Nephron progenitor cell (in vitro differentiated cells): Measurements from ENCODE around the gene PRRX2.

Source experiments
- DNase-seq: peaks from one replicate; pipeline ENCODE4 v3.0.0; 2021
- H3K27ac Mint-ChIP-seq: 2 replicates; pipeline ENCODE4 v1.8.0; 2021; ENCODE audit warnings: mild to moderate bottlenecking, moderate library complexity, mixed read lengths
- H3K27me3 Mint-ChIP-seq: 2 replicates; pipeline ENCODE4 v1.8.0; 2021; ENCODE audit warnings: mild to moderate bottlenecking, low read depth, mixed read lengths; ENCODE audit not compliant: poor library complexity
- H3K36me3 Mint-ChIP-seq: 2 replicates; pipeline ENCODE4 v1.8.0; 2021; ENCODE audit warnings: low read depth, mixed read lengths
- H3K4me1 Mint-ChIP-seq: 2 replicates; pipeline ENCODE4 v1.8.0; 2021; ENCODE audit warnings: mixed read lengths
- H3K4me3 Mint-ChIP-seq: 2 replicates; pipeline ENCODE4 v1.8.0; 2021; ENCODE audit warnings: mild to moderate bottlenecking, moderate library complexity, mixed read lengths
- H3K9me3 Mint-ChIP-seq: 2 replicates; pipeline ENCODE4 v1.8.0; 2021; ENCODE audit warnings: mild to moderate bottlenecking, moderate library complexity, mixed read lengths
- TF ChIP-seq, protein P1 (sequence below): fragments of 200-600 bp; sonication (generic); IDR thresholded peaks from 2 replicates; pipeline ENCODE4 v1.5.0; 2021; ENCODE audit warnings: antibody characterized with exemption

Gene PRRX2

DNA sequence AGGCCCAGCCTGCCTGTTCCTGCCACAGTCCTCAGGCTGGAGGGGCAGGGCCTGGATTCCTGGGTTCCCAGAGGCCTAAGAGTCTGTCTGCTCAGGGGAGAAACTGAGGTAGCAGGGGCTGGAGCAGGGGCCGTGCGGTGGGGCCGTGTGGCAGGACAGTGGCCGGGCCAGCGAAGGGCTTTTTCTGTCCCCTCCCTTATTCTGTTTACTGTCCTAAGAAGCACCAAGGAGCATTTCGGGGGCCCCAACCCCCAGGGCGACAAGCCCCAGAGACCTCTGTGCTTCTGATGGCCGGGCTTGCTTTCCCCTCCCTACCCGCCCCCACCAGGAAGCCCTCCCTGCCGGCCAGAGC, 16.7 kb upstream of the PRRX2 start:
- no peak overlapping the region for H3K4me3 Mint-ChIP-seq
- H3K27me3 Mint-ChIP-seq: no peaks in the 10 kb centered on the region
- peaks cover 79% of the 10 kb centered on the region for H3K4me1 Mint-ChIP-seq
- no peak for DNase-seq
- no peaks in the 10 kb centered on the region for H3K36me3 Mint-ChIP-seq
- TF ChIP-seq, protein P1, sequence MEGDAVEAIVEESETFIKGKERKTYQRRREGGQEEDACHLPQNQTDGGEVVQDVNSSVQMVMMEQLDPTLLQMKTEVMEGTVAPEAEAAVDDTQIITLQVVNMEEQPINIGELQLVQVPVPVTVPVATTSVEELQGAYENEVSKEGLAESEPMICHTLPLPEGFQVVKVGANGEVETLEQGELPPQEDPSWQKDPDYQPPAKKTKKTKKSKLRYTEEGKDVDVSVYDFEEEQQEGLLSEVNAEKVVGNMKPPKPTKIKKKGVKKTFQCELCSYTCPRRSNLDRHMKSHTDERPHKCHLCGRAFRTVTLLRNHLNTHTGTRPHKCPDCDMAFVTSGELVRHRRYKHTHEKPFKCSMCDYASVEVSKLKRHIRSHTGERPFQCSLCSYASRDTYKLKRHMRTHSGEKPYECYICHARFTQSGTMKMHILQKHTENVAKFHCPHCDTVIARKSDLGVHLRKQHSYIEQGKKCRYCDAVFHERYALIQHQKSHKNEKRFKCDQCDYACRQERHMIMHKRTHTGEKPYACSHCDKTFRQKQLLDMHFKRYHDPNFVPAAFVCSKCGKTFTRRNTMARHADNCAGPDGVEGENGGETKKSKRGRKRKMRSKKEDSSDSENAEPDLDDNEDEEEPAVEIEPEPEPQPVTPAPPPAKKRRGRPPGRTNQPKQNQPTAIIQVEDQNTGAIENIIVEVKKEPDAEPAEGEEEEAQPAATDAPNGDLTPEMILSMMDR: no peak
- peaks cover 4% of the 10 kb centered on the region for H3K9me3 Mint-ChIP-seq
- no peak overlapping the region for H3K27ac Mint-ChIP-seq

DNA sequence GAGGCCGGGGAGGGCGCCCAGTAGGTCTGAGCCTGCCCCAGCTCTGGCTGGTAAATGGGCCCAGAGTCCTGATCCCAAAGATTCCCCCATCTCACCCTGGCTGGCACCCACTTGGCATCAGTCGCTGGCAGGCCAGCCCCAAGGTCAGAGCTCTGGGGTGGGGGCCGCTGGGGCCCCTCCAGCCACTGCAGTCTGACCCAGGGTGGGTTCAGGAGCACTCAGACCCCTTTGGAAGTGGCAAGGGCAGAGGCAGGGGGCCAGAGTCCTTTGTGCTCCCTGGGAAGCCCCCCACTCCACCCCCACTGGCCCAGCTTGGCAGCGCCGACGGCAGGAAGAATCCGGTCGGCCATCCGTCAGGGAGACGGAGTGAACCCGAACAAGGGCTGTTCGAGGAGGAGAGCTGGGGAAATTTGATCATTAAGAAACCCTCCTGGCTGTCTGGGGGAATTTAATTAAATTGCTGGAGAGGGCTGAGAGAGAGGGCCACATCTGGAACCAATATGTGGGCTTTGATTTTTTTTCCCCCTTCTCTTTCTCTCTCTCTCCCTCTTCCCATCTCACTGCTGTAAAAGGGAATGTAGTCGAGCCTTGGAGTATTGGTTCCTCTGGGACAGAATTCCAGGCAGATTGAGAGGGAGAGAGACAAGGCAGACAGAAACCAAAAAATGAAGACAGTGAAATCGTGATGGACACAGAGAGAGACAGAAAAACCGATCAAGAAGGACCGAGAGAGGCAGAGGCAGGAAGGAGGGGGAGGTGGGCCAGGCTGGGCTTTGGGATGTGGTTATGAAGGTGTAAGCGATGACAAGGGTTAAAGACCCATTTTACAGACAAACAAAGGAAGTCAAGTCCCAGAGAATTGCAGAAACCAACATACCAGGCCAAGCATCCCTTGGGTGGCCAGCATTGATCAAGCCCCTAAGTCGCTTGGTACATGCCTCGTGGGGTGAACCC, 15.4 kb upstream of the PRRX2 start:
- Mint-ChIP-seq H3K9me3 (peaks cover 4% of the 10 kb centered on the region), H3K36me3 (no peaks in the 10 kb centered on the region), H3K27me3 (no peaks in the 10 kb centered on the region), H3K27ac (peak overlapping the region; percentile 92), H3K4me1 (peaks cover 81% of the 10 kb centered on the region), H3K4me3 (no peak overlapping the region)
- no peak for DNase-seq
- TF ChIP-seq, protein P1: no peak

GRCh38 chr9:129650680-129651235, 14.7 kb upstream of the PRRX2 start:
- Mint-ChIP-seq H3K36me3 (no peaks in the 10 kb centered on the region), H3K27ac (no peak overlapping the region), H3K4me3 (no peak overlapping the region), H3K4me1 (peaks cover 81% of the 10 kb centered on the region), H3K9me3 (peaks cover 4% of the 10 kb centered on the region), H3K27me3 (no peaks in the 10 kb centered on the region)
- TF ChIP-seq, protein P1: no peak
- DNase-seq: no peak

GRCh38 chr9:129653823-129654553, 11.5 kb upstream of the PRRX2 start:
- H3K9me3 Mint-ChIP-seq: no peaks in the 10 kb centered on the region
- H3K27ac Mint-ChIP-seq: peak overlapping the region; percentile 96
- H3K4me3 Mint-ChIP-seq: peak overlapping the region; percentile 51
- H3K36me3 Mint-ChIP-seq: no peaks in the 10 kb centered on the region
- peaks cover 11% of the 10 kb centered on the region for H3K27me3 Mint-ChIP-seq
- TF ChIP-seq, protein P1: no peak
- peak; percentile 54 for DNase-seq
- peaks cover 69% of the 10 kb centered on the region for H3K4me1 Mint-ChIP-seq

DNA sequence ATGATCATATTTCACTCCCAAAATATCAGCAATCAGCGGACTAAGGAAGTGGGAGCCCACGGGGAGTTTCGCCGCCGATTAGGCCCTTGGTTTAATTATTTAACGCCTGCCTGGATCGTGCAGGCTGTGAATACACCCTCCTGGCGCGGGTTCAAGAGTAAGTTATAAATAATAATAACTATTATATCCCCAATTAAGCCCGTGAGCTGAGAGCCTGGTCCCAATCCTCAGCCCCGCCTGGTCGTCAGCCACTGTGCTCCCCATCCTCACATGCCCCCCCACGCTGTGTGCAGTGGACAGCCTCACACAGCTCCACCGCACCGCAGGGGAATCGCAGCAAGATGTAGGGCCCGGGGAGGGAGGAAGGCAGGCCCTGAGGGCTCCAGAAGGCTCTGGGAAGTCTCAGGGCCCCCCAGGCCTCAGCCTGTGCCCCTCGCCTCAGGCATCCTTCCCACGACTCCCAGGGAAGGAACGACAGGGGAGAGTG, 10.8 kb upstream of the PRRX2 start:
- peak overlapping the region; percentile 51 for H3K4me3 Mint-ChIP-seq
- TF ChIP-seq, protein P1: no peak
- H3K27me3 Mint-ChIP-seq: peaks cover 11% of the 10 kb centered on the region
- DNase-seq: peak; percentile 50
- H3K36me3 Mint-ChIP-seq: no peaks in the 10 kb centered on the region
- peaks cover 4% of the 10 kb centered on the region for H3K9me3 Mint-ChIP-seq
- H3K27ac Mint-ChIP-seq: peak overlapping the region; percentile 96
- H3K4me1 Mint-ChIP-seq: peaks cover 65% of the 10 kb centered on the region
